ENCODE measurements around the gene INTS11.

Gene INTS11

DNA sequence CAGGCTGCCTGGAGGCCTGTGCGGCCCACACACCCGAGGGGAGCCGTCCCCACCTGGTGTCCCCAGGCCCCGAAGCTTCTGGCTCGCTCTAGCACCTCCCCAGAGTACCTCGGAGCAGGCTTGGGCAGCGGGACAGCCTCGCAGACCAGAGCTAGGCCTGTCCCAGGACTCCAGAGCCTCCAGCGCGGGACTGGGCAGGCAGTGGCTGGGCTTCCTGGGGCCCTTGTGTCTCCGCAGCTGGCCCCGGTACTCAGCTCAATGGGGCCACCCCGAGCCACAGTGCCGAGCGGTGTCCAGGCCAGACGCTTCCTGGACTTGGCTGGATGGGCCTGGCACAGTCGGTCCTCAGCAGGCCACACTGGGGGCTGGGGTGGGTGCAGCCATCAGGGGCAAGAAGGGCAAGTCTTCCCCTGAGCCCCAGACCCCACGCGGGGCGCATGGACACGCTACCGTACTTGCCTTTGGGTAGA is 39.3 kb downstream of the INTS11 start:
- no peak for DNase-seq (ENCODE audit: low read depth, low spot score)

DNA sequence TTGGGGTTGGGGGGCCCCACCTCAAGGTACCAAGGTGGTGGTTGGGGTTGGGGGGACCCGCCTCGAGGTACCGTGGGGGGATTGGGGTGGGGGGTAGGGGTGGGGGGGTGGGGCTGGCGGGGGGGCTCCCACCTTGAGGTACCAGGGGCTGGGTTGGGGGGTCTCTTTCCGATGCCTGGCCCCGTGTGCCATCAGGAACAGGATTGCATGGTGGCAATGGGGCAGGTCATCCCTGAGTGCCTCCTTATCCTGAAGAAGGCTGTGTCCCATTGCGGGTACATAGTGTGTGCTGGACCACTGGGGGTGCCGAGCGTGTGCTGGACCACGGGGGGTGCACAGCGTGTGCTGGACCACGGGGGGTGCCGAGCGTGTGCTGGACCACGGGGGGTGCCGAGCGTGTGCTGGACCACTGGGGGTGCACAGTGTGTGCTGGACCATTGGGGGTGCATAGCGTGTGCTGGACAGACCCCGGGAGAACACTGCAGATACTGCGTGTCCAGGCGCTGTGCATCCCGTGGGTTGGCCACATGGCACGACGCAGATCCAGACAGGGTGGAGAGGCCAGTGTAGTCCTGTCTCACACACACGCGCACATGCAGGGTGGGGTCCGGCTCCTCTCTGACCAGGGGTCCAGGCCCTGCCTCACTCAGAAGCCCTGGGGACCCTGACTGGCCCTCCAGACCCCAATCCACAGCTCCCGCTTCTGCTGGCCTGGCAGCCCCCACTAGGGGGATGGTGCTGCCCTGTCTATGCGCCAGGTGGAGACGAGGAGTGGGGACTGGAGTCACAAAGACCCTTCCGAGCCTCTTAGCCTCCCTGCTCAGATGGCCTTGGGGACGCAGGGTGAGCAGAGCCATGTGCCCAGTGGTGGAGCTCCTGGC is 40.0 kb downstream of the INTS11 start:
- DNase-seq (ENCODE audit: low read depth, low spot score): no peak

DNA sequence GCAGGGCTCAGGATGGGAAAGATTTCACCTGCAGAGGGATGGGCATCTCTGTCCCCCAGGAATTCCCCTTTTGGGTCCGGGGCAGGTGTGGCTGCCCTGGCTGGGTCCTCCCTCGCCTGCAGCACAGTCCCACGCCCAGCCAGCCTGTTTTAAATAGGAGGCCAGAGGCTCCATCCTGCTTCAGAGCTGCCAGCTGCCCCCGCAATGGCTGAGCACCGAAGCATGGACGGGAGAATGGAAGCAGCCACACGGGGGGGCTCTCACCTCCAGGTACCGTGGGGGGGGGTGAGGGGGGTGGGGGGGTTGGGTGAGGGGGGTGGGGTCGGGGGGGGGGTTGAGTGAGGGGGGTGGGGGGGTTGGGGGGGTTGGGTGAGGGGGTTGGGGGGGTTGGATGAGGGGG is 40.6 kb downstream of the INTS11 start:
- DNase-seq (ENCODE audit: low read depth, low spot score): no peak

DNA sequence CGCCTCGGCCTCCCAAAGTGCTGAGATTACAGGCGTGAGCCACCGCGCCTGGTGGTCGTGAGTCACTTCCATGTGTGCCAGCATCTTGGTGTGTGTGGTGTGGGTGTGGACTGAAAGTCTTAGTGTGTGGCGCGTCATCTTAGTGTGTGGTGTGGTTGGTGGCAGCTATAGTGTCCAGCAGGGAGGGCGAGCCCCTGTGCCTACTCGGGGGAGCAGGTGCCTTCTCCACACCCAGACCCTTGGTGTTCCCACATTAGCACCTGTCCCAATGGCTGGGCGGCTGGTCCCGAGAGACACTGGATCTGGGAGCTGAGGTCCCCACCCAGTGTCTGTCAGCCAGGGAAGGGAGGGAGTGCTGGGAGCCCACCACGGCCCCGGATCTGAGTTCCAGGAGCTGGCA is 41.5 kb downstream of the INTS11 start:
- DNase-seq (ENCODE audit: low read depth, low spot score): no peak

DNA sequence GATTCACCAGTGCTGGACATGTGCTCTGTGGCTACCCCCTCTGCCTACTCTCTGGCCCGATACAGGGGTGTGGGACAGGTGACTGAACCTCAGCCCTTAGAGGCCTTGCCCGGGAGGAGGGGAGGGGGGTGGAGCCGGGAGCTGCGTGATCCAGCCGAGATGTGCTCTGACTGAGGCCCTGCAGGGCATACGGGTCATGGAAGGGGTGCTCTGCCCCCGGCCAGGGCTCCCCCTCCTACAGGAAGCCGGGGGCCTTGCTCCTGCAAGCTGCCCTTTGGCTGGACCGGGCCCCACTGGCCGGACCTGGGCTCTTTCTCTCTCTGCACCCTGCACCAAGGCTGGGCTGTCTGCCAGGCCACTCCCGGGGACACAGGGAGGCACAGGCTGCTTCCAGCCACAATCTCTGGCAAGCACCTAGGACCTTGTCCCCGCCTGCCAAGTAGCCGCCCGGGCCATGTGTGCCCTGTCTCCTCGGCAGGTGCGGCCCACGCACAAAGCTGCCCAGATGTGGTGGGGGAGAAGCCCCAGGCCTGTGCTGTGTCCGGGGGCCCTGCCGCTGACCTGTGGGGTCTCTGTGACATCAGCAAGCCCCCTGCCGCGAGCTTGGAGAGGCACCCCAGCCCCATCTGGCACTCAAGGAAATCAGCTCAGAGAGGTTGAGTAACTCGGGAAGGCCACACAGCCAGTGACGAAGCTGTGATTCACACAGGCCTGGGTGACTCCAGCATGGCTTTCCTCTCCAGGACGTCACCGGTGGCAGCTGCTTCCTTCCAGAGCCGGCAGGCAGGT is 42.7 kb downstream of the INTS11 start:
- DNase-seq (ENCODE audit: low read depth, low spot score): no peak

DNA sequence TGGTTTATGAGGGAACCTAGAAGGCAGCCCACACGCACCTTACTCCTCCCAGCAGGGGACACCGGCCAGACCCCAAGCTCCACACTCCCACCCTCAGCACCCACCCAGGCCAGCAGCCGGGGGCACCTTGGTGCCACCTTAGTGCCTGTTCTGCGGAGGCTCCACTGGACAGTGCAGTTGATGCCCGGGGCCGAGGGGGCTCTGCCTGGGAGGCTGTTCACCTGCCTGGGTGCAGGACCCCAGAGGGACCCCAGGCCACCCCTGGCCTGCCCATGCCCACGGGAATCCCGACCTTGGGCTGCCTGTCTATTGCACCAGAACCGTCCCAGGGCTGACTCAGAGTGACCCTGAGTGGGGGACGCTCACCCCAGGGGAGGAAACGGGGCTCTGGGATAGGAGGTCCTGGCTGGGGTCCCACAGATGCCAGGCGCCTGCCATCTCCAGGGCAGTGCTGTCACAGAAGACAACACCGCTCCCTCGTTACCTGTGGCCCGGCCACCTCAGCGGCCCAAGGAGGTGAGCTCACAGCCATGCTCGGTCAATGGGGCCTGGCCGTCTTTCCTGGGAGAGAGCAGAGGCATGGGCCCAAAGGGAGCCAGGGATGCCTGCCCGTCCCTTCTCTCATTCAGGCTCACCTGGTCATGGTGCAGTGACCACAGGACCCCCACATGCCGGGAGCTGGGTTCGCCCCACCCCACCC is 43.5 kb downstream of the INTS11 start:
- DNase-seq (ENCODE audit: low read depth, low spot score): no peak

DNA sequence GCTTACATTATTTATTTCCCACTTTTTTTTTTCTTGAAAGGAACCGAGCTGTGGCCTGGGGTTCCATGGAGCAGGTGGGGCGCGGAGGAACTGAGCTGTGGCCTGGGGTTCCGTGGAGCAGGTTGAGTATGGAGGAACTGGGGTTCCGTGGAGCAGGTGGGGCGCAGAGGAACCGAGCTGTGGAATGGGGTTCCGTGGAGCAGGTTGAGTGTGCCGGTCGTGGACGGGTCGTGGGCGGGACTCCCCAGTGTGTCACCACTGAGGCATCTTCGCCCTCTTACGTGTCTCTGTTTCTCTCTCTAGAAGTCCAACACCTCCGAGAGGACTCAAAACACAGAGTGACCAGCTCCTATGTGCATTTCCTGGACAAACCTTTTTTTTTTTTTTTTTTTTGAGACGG is 45.4 kb downstream of the INTS11 start:
- DNase-seq (ENCODE audit: low read depth, low spot score): no peak

DNA sequence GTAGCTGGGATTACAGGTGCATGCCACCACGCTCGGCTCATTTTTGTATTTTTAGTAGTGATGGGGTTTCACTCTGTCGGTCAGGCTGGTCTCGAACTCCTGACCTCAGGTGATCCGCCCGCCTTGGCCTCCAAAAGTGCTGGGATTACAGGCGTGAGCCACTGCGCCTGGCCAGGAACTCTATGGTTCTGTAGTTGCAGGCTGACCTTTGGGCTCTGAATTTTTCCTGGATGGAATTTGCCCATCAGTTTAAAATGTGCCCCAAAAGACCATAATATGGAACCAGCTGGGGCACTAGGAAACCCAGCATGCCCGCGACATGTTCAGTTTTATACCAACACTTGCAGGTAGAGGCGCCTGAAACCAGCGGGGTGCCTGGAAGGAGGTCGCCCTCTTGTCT is 45.8 kb downstream of the INTS11 start:
- DNase-seq (ENCODE audit: low read depth, low spot score): no peak

DNA sequence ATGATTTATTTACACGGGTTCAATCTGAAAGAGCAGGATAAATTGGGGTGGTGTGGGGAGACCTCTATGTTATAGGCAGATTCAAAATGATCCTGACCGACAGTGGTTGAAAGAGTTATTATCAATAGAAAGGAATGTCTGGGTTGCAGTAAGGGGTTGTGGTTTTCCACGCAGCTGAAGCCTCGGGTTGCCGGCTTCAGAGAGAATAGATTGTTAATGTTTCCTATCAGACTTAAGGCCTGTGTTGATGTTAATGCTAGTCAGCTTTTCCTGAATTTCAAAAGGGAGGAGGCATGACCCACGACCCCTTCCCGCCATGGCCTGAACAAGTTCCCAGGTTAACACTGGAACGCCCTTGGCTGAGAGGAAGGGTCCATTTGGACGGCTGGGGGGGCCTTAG is 48.6 kb downstream of the INTS11 start:
- DNase-seq (ENCODE audit: low read depth, low spot score): no peak

DNA sequence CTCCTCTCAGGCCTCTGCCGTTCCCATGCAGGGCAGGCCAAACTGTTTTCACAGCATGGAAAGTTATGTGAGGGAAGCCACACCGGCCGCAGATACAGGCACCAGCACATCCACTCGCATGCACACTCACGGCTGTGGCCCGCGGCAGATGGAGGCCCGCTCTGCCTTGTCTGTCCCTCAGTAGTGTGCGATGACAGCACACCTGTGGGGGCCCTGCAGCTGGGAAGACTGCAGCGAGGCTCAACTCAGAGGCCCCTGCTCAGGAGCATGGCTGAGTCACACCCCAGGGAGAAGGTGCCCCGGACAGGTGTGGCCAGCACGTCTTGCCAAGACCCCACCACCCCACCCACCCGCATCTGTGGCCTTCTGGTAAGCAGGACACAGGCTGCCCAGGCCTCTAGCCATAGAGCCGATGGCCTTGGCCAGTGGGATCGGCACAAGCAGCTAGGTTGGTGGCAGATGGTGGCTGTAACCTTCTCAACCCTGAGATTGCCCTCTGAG is 49.5 kb downstream of the INTS11 start:
- no peak for DNase-seq (ENCODE audit: low read depth, low spot score)

DNA sequence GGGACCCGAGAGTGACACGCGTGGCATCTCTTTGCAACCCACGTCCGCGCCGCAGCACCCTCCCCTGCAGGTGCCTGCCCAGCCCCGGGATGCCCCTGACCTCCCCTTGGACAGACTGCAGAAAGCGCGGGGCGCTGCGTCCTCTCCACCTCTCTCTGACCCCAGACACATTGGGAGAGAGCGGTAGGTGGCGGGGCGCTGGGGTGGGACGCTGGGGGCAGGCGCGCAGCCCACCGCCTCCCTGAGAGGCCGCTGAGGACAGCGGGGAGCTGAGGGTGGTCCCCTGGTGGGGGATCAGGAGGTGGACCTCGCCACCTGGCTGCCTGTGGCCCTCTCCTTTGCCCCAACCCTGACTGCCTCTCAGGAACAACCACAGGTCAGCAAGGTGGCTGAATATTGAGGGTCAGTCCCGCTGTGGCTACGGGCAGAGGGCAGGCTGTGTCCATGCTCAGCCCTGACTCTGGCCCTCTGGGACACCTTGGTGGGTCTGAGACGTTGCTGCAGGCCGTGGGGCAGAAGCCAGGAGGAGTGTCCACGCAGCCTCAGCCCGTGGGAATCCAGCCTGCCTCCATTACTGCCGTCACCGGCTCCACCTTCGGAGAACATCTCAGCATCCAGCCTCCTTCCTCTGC is 50.0 kb downstream of the INTS11 start:
- no peak for DNase-seq (ENCODE audit: low read depth, low spot score)

DNA sequence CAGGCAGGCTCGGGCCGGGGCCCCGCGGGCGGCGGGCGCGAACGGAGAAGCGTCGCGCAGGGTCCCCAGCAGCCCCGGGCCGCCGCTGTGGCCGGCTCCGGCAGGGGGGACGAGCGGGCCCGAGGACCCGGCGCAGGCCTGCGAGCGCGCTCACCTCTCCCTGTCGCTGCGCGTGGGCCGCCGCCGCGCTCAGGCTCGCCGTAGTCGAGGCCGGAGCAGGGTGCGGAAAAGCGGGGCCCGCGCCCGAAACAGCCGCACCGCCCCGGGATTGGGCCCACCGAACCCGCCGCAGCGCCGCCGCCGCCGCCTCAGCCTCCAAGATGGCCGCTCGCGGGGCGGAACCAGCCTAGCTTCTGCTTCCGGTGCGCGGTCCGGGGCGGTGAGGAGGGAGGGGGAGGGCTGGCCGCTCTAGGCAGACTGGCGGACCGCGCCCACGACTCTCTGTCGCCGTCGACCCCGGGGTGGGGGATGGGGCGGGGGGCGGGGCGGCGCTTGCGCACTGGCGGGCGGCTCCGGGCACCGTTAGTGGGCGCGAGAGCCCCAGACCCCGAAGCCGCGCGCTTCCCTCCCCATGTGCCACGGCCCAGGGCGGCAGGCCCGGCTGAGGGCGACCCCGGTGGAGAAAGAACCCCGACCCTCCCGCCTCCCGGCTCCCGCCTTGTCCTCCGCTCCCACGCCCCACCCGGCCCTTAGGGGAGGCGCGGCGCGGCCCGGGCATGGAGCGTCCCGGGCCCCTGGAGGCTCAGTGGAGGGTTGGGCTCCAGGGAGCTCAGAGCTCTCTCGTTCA is 50.8 kb downstream of the INTS11 start, which contains the start of gene UBE2J2:
Gene UBE2J2, minus strand, starts transcription at position 343 of the 787 bp plus-strand sequence. CDS start 5,862 bp downstream, outside the sequence.
- peak; percentile 86 for DNase-seq (ENCODE audit: low read depth, low spot score)

DNA sequence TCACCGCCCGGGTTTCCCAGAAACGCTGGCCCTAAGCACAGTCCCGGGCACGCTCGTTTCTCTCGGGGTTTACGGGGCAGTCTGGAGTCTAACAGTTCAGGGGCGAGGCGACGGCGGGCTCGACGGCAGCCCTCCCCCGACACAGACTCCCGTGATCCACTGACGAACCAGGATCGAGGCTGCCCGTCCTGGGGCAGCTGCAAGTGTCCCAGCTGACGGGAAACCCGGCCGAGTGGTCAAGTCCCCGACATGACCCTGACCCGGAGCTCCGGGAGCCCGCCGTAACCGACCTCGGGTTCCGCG is 51.3 kb downstream of the INTS11 start:
- DNase-seq (ENCODE audit: low read depth, low spot score): no peak

DNA sequence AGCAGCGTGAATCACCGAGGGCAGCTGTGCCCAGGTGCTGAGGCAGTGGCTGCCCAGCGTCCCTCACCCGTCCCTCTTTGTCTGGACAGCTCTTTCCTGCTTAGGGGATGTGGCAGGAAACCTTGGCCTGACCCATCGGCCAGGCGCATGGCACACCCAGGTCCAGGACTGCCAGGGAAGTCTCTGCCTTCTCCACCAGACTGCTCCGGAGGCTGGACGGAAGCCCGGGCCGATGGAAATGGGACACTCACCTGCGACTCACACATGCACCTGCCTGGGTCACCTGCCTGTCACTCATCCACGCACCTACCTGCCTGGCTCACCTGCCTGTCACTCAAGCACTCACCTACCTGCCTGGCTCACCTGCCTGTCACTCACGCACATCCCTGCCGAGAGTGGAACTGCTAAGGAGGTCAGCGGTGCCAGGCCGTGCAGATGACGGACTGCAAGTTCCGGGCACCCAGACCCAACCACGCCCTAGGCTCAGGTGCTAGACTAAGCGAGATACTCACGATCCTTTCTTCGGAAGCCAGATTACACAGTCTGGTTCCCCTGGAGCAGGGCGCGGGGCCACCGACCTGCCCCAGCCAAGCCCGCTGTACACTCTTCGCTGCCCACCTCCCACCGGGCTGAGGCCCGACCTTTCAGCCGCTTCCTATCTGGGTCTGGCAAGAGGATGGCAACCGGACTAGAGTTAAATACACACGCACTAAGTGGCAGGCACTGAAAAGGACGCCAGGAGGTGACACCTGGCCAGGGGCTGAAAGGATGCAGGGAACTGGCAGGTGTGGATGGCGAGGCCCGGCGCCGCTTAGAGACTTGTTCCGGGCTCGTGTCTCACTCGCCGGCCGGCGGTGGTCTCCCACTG is 51.9 kb downstream of the INTS11 start:
- no peak for DNase-seq (ENCODE audit: low read depth, low spot score)

DNA sequence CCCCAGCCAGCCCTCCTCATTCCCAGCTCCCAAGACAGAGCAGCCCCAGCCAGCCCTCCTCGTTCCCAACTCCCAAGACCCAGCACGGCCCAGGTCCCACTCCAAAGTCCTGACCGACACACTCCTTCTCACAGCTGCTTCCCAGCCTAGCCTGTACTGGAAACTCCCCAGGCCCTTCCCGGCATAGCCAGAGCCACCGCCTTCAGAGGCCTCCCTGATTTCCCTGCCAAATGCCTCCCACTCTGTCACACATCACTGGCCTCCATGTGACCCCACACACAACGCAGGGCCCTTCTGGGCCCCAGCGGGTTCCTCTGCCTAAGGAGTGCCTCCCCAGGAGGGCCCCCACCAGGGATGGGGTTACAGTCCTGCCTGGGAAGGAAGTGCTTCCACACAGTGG is 53.6 kb downstream of the INTS11 start:
- DNase-seq (ENCODE audit: low read depth, low spot score): no peak

DNA sequence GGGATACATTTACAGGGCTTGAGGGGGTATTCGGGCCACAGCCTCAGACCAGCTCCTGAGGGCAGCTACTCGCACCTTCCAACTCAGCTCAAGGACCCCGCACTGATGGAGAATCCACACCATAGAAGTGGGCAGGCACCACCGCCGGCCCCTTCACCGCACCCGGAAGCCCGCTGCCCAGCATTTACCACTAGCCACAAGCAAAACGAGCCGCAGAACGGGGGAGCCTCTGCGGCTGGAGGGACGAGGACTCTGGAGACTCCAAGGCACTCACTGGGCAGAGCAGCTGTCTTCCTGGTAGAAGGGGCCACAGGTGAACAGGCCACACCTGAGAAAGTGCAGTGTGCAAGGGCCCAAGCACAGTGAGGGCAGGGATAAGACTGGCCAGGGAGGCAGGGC is 56.2 kb downstream of the INTS11 start:
- no peak for DNase-seq (ENCODE audit: low read depth, low spot score)

DNA sequence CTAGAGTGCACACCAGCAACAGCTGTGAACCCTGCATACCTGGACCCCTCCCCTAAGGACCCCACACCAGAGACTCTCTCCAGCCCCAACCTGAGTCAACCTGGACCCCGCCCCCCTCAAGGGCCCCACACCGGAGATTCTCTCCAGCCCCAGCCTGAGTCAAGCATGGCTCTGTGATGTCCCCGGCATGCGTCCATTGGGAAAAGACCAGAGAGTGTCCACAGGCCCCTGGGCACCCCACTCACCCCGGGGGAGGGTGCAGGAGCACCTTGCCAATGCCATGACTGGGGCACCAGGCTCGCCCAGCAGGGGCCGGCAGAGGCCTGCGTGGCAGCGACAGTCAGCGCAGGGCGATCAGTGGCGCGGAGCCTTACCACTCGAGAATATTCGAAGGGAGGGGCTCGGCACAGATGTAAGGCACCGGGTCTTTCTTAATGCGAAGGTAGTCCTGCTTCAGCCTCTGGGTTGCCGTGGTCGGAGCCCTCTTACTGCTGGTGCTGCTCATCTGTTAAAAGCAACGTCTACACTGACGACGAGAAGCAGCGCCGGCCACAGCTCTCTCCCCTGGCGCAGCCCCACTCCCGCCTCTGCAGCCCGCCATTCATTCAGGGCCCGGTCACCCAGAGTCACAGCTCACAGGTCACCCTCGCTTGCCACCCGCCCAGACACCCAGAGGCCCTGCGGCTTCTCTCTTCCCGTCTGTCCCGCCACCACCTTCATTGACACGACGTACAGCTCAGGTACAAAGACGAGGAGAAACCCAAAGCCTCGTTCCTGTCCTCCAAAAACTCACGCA is 56.8 kb downstream of the INTS11 start:
- no peak for DNase-seq (ENCODE audit: low read depth, low spot score)

DNA sequence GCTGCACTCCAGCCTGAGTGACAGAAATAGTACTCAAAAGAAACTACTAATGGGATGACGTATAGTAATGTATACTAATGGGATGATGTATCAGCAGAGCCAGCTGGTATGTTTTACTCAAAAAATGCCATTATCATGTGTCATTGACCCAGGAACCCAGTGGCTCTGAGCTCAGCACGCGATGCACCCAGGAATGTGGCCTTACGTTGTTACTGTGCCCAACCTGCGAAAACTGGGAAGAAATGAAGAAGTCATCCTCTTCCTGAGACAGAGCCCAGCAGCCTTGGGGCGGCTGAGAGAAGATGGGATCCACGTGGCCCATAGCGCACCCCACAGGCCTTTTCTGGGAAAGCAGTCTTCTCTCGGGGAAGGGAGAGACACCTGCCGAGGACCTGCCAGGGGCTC is 59.6 kb downstream of the INTS11 start:
- DNase-seq (ENCODE audit: low read depth, low spot score): peak; percentile 71

DNA sequence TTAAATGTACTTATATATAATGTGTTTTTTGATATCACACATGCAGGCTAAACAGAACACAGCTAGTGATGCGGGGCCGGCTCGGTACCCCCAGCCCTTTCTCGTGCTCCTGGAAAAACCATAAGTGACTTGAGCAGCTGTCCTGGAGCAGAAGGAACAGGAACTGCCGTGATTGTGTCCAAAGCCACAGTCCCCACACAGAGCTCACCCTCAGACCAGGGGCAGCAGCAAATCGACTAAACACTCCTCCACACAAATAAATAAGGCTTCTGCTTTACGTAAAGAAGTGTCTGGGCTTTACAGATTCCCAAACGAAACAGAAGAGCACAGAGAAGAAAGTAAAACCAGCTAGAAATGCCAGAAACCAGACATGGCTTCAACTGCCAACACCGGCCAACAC is 60.4 kb downstream of the INTS11 start:
- DNase-seq (ENCODE audit: low read depth, low spot score): no peak
